GM21619 (cell line): ENCODE data around the gene IGF2BP3.
A peak's percentile ranks its signal among the peaks of the same experiment; 100 is the strongest.
"Not testable (repeated sequence)": the region's sequence is repeated elsewhere in the genome, so short reads cannot be mapped to it uniquely, and the experiment has no call there.

Source experiments
- ATAC-seq: cut with Tn5 transposase; IDR thresholded peaks from one replicate; pipeline ENCODE4 v1.9.1; 2021; ENCODE audit not compliant: unreplicated experiment

IGF2BP3 gene

GRCh38 chr7:23470330-23471105, at the start of gene IGF2BP3:
Gene IGF2BP3 (minus strand): TSS chr7:23470491. CDS start chr7:23470110, 381 bp downstream.
- ATAC-seq: no peak

DNA sequence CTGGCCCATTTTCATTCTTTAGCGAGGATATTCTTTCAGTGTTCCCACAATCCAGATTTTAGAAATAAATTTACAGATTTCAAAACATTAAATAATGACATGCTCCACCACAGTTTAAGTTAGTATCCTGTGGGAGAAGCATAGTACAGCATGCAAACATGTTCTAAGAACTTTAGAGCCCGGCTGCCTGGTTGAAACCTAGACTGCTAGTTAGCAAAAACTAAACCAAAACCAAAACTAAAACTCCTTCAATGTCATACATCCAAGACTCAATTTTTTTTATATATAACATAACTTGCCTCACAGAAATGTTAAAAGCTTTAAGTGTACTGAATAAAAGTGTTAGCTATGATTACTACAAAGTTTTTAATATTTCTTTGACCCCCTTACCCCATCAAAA, 44.5 kb upstream of the IGF2BP3 start:
- no peak for ATAC-seq

GRCh38 chr7:23513746-23514145, 43.5 kb upstream of the IGF2BP3 start:
- ATAC-seq: not testable (repeated sequence)

DNA sequence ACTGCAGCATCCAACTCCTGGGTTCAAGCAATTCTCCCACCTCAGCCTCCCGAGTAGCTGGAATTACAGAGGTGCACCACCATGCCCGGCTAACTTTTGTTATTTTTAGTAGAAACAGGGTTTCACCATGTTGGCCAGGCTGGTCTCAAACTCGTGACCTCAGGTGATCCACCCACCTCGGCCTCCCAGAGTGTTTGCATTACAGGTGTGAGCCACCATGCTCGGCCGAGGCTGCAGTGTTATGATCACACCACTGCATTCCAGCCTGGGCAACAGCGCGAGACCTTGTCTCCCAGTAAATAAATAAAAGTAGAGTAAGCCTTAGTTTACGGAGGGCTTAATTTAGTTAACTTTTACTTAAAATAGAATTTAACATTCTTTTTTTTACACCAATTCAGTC, 23.7 kb upstream of the IGF2BP3 start:
- ATAC-seq: no peak

DNA sequence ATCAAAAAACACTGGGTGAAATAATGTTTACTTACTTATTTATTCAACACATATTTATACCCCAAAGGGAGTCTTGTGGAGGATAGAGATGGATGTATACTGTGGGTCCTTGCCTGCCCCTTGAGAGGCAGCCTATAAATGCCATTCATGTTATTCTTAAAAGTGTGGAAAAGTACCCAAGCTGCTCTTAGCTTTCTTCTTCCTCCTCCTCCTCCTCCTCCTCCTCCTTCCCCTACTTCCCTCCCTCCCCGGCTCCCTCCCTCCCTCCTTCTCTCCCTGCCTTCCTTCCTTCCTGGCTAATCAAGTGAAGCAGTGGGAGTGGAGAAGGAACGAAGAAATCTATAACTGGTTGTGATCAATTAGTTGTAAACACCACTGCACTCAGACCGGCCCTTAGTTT, 21.2 kb upstream of the IGF2BP3 start:
- no peak for ATAC-seq

GRCh38 chr7:23490357-23491135, 20.3 kb upstream of the IGF2BP3 start:
- ATAC-seq: peak; percentile 84

- not testable (repeated sequence) for ATAC-seq
Observed at GRCh38 chr7:23488714-23489113, 18.4 kb upstream of the IGF2BP3 start.

DNA sequence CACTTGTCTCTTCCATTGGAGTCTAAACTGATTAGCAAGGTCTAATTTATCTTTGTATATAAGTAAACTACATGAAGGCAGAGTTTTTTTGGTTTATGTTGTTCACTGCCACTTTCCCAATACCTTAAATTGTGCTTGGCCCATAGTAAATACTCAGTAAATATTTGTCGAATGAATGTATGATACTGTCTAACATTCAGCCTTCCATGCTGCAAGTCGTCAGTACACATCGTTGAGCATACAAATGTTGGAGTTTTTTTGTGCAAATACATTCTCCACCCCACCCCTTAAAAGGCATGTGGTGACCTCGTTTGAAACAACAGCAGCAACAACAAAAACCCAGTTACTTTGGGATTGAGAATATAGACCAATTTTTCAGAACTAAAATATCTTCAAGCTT, 17.4 kb upstream of the IGF2BP3 start:
- no peak for ATAC-seq

DNA sequence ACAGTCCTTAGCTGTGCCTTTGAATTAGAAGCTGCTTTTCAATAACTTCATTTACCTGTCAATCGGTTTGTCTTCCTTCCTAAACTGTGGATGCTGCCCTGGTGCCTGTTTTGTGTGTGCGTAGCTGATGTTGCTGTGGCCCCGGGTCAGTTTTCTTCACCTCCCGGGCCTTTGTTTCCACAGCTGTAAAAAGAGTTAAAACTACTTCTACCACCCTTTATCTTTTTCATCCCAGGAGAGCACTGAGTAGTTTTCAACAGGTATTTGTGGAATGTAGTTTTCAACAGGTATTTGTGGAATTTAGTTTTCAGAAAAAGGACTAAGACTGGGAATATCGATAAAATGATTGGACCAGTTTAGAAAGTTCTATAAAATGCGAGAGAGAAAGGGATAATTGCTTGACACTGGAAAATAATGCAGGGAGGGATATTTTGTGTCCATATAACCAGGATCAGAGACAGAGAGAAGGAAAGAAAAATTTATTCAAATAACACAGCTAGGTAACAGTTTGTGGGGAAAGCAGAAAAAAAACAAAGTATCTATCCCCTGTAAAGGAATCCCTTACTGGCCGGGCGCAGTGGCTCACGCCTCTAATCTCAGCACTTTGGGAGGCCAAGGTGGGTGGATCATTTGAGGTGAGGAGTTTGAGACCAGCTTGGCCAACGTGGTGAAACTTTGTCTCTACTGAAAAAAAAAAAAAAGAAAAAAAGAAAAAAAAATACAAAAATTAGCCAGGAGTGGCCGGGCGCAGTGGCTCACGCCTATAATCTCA, 15.9 kb upstream of the IGF2BP3 start:
- no peak for ATAC-seq

- ATAC-seq: no peak
Observed at GRCh38 chr7:23482686-23483085, 12.4 kb upstream of the IGF2BP3 start.

- ATAC-seq: no peak
Observed at GRCh38 chr7:23477962-23478866, 7.9 kb upstream of the IGF2BP3 start.

DNA sequence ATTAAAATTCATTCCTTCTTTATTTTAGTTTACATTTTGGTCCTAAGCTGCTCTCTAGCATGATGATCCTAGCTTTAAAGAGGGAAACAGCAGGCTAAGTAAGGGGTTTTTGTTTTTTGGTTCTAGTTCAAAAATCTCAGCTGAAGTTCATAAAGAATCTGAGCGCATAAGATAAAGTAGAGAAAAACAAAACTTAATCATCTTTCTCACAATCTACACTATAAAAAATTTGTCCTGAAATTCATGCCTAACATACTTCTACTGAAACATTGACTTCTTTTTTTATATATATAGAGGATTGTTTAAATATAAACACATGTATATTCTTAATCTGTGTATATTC, 6.8 kb upstream of the IGF2BP3 start:
- no peak for ATAC-seq

DNA sequence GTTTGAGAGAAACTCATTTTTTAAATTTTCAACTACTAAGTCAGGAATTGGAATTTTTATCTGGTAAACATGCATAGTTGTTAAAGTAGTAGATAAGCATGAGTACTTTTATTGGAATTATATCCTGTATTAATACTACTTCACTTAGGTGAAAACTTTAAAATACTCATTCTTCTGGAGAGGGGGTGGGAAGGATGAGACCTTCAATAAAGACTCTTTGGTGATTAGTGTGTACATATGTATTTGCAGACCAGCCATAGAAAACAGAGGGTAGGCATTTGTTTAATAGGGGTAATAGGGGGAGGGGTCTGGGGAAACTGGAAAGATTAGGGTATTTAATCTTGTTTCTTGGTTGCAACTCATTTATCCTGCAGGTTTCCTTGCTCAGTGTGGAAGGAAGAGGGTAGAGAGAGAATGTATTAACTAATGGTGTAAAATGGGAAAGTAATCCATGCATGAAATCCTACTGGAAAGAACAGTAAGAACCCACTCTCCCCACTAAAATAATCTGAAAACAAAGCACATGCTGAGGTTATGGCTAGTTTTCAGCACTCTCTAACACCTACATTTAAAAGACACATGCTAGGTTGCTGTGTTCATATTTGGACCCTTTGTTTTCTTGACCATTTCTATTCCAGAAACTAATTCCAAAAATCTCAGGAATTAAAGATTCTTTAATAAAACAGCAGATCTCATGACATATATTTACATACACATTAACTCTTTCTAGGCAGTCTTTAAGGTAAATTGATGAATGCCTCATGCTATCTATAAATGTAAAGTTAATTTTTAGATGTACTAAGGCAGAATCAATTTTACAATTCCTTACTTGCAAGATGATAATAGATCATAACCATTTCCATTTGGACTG, 6.2 kb upstream of the IGF2BP3 start:
- ATAC-seq: no peak

GRCh38 chr7:23475576-23475839, 5.2 kb upstream of the IGF2BP3 start:
- no peak for ATAC-seq

DNA sequence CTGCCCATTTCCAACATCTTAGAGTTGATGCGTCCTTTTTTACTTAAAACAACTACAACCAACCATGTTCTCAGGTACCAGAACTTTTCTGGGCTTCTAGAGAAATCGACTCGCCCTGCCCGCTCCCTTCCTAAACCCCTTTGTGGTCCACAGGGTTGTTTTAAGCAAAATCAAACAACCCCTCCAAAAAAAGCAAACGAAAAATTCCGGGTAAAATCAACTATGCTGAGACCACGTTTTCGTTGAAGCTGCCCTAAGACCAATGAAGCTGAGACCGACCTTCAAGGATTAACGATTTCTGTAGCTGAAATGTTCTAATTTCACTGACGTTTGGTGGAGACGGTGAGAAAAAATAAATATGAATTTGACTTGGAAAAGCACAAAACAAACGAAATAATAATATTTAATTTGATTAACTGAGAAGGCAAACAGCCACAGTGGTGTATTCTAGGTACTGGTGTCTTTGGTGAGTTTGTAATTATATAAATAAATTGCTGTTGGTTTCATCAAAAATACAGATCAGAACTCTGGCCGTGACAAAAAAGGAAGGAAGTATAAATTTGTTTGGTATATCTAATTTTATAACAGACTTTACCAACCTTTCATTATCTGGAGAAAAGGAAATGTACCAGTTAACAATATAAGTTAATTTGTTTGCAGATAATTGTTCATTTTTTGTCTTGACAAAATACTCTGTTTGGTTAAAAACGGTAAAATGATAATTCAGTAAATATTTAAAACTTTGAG, 4.7 kb upstream of the IGF2BP3 start:
- ATAC-seq: no peak

GRCh38 chr7:23474094-23474828, 4.0 kb upstream of the IGF2BP3 start:
- peak; percentile 71 for ATAC-seq

DNA sequence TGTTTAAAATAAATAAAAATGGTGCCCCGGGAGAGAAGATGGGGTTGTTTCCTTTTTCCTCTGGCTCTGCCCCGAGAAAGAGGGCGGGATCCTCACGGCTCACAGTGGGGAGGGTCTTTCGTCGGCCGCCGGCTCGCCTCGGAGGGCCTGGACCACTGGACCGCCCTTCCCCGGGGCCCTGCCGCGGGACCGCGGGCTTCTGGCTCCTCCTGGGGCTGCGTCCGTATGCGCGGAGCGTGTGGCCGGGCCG, 3.5 kb upstream of the IGF2BP3 start:
- no peak for ATAC-seq

DNA sequence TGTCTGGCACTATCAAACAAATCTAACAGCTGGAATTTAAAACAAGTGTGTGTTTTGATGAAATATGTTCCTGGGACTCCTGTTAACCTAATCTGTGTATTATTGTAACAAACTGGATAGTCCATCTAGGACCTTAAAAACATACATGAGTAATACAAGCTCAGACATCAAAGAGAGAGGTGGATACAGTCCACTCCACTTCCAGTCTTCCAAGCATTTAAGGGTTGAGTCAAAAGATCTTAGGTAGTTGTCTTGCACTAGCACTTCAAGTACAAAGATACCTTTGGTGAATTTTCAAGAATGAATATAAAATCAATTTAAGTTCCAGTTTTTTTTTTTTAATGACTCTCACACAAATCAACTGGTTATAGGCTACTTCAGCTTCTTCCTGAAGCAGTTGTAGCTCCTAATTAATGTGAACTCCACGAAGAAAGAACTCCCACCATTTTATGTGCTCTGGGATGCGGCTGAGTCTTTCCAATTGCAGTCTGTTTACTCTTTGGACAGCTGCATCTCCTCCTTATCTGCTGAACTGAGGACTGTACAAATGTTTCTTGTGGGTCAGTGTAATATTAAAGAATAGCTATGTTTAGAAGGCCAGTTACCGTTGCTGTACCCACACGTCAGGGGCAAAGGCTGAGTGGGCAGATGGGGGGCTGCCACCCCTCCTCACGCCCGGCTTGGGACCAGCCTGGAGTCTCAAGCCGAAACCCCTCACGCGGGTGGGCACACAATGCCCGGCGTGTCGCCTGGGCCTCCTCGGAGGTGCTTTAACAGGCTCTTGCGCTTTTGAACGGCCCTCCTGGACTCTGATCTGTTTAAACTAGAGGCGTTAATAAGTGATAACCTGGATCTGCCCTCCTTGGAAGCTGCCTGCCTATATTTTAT, 2.9 kb upstream of the IGF2BP3 start:
- ATAC-seq: no peak
